DOHH2 (cell line): Measurements from ENCODE around the gene TEX2.
A peak's percentile ranks its signal among the peaks of the same experiment; 100 is the strongest.
"Not testable (repeated sequence)": the region's sequence is repeated elsewhere in the genome, so short reads cannot be mapped to it uniquely, and the experiment has no call there.

ENCODE experiments used
- H3F3A ChIP-seq: fragments of 200-600 bp; sonication (generic), shearing (Covaris generic); 2 replicates; pipeline ENCODE4 v1.6.0; 2016; ENCODE audit warnings: antibody characterized with exemption, mild to moderate bottlenecking; ENCODE audit not compliant: control insufficient read depth, insufficient read depth
- H3K27ac ChIP-seq: fragments of 200-600 bp; sonication (generic); 2 replicates; pipeline ENCODE4 v1.5.1; 2014; ENCODE audit warnings: low read depth, mild to moderate bottlenecking, low read length, moderate library complexity
- H3K27me3 ChIP-seq: fragments of 200-600 bp; sonication (generic); 2 replicates; pipeline ENCODE4 v1.6.1; 2014; ENCODE audit warnings: mild to moderate bottlenecking, low read length, mixed read lengths; ENCODE audit not compliant: control insufficient read depth
- H3K36me3 ChIP-seq: fragments of 200-600 bp; sonication (generic); 2 replicates; pipeline ENCODE4 v1.6.1; 2014; ENCODE audit warnings: mild to moderate bottlenecking, low read length, moderate library complexity, mixed read lengths; ENCODE audit not compliant: control insufficient read depth
- H3K4me1 ChIP-seq: fragments of 200-600 bp; sonication (generic); 2 replicates; pipeline ENCODE4 v1.6.1; 2014; ENCODE audit warnings: mild to moderate bottlenecking, low read length, mixed read lengths; ENCODE audit not compliant: control insufficient read depth
- H3K4me2 ChIP-seq: fragments of 200-600 bp; sonication (generic); 2 replicates; pipeline ENCODE4 v1.6.0; 2014; ENCODE audit warnings: mild to moderate bottlenecking, low read length, moderate library complexity
- H3K4me3 ChIP-seq: fragments of 200-600 bp; sonication (generic); 2 replicates; pipeline ENCODE4 v1.5.1; 2014; ENCODE audit warnings: mild to moderate bottlenecking, low read length, mixed read lengths
- H3K79me2 ChIP-seq: fragments of 200-600 bp; sonication (generic); 2 replicates; pipeline ENCODE4 v1.6.1; 2014; ENCODE audit warnings: mild to moderate bottlenecking, low read length, mixed read lengths; ENCODE audit not compliant: control insufficient read depth
- H3K9me2 ChIP-seq: fragments of 200-600 bp; sonication (generic); replicated peaks from 2 replicates; pipeline ENCODE4 v1.6.1; 2014; ENCODE audit warnings: mild to moderate bottlenecking, low read length, mixed read lengths; ENCODE audit not compliant: control insufficient read depth
- H3K9me3 ChIP-seq: fragments of 200-600 bp; sonication (generic); 2 replicates; pipeline ENCODE4 v1.6.1; 2014; ENCODE audit warnings: antibody characterized with exemption, low read length, mixed read lengths; ENCODE audit not compliant: control insufficient read depth, insufficient read depth
- H4K20me1 ChIP-seq: fragments of 200-600 bp; sonication (generic); 2 replicates; pipeline ENCODE4 v1.6.0; 2014; ENCODE audit warnings: low read depth, mild to moderate bottlenecking, antibody characterized with exemption, low read length, moderate library complexity; ENCODE audit not compliant: control insufficient read depth, insufficient read depth
- EZH2phosphoT487 ChIP-seq: fragments of 200-600 bp; sonication (generic); IDR thresholded peaks from 2 replicates; pipeline ENCODE4 v1.6.1; 2017; ENCODE audit warnings: borderline replicate concordance, mild to moderate bottlenecking, antibody characterized with exemption, low read length, moderate library complexity, mixed read lengths
- TF ChIP-seq, protein P1 (sequence below): fragments of 200-600 bp; sonication (generic); IDR thresholded peaks from one replicate; pipeline ENCODE4 v1.5.1; 2014; ENCODE audit warnings: antibody characterized with exemption, mild to moderate bottlenecking, low read depth, low read length; ENCODE audit not compliant: poor library complexity, severe bottlenecking

TEX2 gene

GRCh38 chr17:64126918-64127317 lies 136.1 kb downstream of the TEX2 start:
- H4K20me1 ChIP-seq = no peaks in the 10 kb centered on the region
- H3K9me3 ChIP-seq = no peaks in the 10 kb centered on the region
- 0 out of 2 replicates have a peak, but pooled peaks cover 4% of the 10 kb centered on the region for H3F3A ChIP-seq
- no peak overlapping the region for H3K4me3 ChIP-seq
- H3K27ac ChIP-seq = no peak overlapping the region
- H3K27me3 ChIP-seq = peaks cover 44% of the 10 kb centered on the region
- TF ChIP-seq, protein P1, sequence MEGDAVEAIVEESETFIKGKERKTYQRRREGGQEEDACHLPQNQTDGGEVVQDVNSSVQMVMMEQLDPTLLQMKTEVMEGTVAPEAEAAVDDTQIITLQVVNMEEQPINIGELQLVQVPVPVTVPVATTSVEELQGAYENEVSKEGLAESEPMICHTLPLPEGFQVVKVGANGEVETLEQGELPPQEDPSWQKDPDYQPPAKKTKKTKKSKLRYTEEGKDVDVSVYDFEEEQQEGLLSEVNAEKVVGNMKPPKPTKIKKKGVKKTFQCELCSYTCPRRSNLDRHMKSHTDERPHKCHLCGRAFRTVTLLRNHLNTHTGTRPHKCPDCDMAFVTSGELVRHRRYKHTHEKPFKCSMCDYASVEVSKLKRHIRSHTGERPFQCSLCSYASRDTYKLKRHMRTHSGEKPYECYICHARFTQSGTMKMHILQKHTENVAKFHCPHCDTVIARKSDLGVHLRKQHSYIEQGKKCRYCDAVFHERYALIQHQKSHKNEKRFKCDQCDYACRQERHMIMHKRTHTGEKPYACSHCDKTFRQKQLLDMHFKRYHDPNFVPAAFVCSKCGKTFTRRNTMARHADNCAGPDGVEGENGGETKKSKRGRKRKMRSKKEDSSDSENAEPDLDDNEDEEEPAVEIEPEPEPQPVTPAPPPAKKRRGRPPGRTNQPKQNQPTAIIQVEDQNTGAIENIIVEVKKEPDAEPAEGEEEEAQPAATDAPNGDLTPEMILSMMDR = no peak
- no peak for TF ChIP-seq EZH2phosphoT487
- no peaks in the 10 kb centered on the region for H3K36me3 ChIP-seq
- peaks cover 18% of the 10 kb centered on the region for H3K4me1 ChIP-seq
- no peaks in the 10 kb centered on the region for H3K9me2 ChIP-seq
- no peaks in the 10 kb centered on the region for H3K79me2 ChIP-seq
- H3K4me2 ChIP-seq = no peak overlapping the region

GRCh38 chr17:64125937-64126336 lies 137.1 kb downstream of the TEX2 start:
- no peak overlapping the region for H3K4me2 ChIP-seq

GRCh38 chr17:64124609-64125008 lies 138.5 kb downstream of the TEX2 start:
- H3K27ac ChIP-seq = no peak overlapping the region
- no peaks in the 10 kb centered on the region for H3K36me3 ChIP-seq
- no peak overlapping the region for H3K4me2 ChIP-seq
- H3K4me1 ChIP-seq = peaks cover 17% of the 10 kb centered on the region
- no peak overlapping the region for H3K4me3 ChIP-seq
- H3K9me3 ChIP-seq = no peaks in the 10 kb centered on the region
- no peaks in the 10 kb centered on the region for H3K9me2 ChIP-seq
- TF ChIP-seq, protein P1 = no peak
- TF ChIP-seq EZH2phosphoT487 = no peak
- peaks cover 33% of the 10 kb centered on the region for H3K27me3 ChIP-seq
- no peaks in the 10 kb centered on the region for H4K20me1 ChIP-seq
- no peaks in the 10 kb centered on the region for H3K79me2 ChIP-seq
- 0 out of 2 replicates have a peak, but pooled peaks cover 4% of the 10 kb centered on the region for H3F3A ChIP-seq

More at GRCh38 chr17:64125937-64126336, 137.1 kb downstream of the TEX2 start:
- Histone ChIP-seq H4K20me1 (no peaks in the 10 kb centered on the region), H3K4me3 (no peak overlapping the region), H3F3A (0 out of 2 replicates have a peak, but pooled peaks cover 4% of the 10 kb centered on the region), H3K36me3 (no peaks in the 10 kb centered on the region), H3K4me1 (peaks cover 22% of the 10 kb centered on the region), H3K27me3 (peaks cover 39% of the 10 kb centered on the region), H3K9me3 (no peaks in the 10 kb centered on the region), H3K9me2 (no peaks in the 10 kb centered on the region), H3K27ac (no peak overlapping the region), H3K79me2 (no peaks in the 10 kb centered on the region)
- TF ChIP-seq, protein P1 = no peak

GRCh38 chr17:64123114-64123513 lies 139.9 kb downstream of the TEX2 start:
- no peak overlapping the region for H3K4me3 ChIP-seq
- no peaks in the 10 kb centered on the region for H3K9me2 ChIP-seq
- H3K79me2 ChIP-seq = no peaks in the 10 kb centered on the region
- H3K27me3 ChIP-seq = peaks cover 19% of the 10 kb centered on the region; the same call in 1 of the 2 replicates
- no peak overlapping the region for H3K27ac ChIP-seq
- H4K20me1 ChIP-seq = no peaks in the 10 kb centered on the region
- no peaks in the 10 kb centered on the region for H3K36me3 ChIP-seq
- H3K4me2 ChIP-seq = no peak overlapping the region
- peaks cover 8% of the 10 kb centered on the region for H3K4me1 ChIP-seq
- no peaks in the 10 kb centered on the region for H3K9me3 ChIP-seq
- no peak for TF ChIP-seq EZH2phosphoT487
- TF ChIP-seq, protein P1 = no peak
- no peaks in the 10 kb centered on the region for H3F3A ChIP-seq

- H4K20me1 ChIP-seq, H3K36me3 ChIP-seq, H3K9me3 ChIP-seq, H3F3A ChIP-seq, H3K4me3 ChIP-seq, H3K27ac ChIP-seq, H3K9me2 ChIP-seq, H3K4me1 ChIP-seq, H3K79me2 ChIP-seq: not testable (repeated sequence)
- H3K27me3 ChIP-seq = peaks cover 14% of the 10 kb centered on the region; the same call in 1 of the 2 replicates
- H3K4me2 ChIP-seq = peak overlapping the region; percentile 3; the same call in 1 of the 2 replicates
Measured at GRCh38 chr17:64120972-64121786, 141.9 kb downstream of the TEX2 start.
